Right hindlimb (tissue), 1 donor: ENCODE measurements around the gene KMT2D.

ENCODE experiments used
- DNase-seq: peaks from one replicate; pipeline ENCODE4 v3.0.0-alpha.2; 2018

Gene KMT2D

GRCh38 chr12:49033611-49034285 is 26.8 kb downstream of the KMT2D start:
- no peak for DNase-seq

- peak; percentile 17 for DNase-seq
These were observed 27.7 kb downstream of the KMT2D start for GRCh38 chr12:49032679-49033447.

DNA sequence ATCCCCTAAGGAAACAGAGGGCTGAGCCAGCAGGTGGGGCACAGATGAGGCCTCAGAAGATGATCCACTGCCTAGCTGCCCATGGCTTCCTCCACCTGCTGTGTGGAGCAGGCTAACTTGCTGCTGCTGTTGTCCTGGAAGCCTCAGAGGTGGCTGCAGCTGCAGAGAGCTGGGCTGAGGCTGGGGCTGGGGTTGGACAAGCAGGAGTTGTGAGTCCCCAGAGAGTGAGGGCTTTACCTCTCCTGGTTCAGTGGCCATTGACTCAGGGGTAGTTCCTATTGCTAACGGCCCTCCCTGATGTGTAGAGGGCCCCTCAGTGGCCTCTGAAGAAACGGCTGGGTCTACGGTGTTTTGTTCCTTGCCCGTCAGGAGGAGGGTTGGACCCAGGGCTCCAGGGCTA is 28.3 kb downstream of the KMT2D start:
- DNase-seq, result no peak

DNA sequence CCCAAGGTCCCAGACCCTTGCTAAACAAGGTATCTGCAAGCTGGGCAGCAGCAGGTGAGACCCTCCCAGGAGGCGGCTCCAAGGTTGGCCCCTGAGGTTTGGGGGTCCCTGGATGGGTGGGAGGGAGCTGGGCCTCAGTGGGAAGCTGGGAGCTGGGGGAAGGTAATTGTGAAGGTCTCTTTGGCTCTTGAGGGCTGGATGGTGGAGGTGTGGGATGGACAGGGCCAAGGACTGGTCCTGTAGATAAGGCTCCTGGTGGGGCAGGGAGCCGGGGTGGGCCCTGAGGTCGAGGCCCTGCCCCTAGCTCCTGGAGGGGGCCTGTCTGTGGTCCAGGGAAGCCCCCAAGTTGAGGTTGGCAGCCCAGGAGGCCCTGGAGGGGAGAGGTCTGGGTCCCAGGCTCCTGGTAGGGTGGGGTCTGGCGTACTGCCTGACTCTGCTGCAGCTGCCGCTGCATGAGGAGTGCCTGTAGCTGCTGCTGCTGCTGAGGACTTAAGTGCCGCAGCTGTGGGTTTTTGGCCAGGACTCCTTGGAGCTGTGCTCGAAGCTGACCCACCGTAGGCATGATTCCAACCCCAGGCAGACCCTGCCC is 28.9 kb downstream of the KMT2D start:
- peak; percentile 71 for DNase-seq

DNA sequence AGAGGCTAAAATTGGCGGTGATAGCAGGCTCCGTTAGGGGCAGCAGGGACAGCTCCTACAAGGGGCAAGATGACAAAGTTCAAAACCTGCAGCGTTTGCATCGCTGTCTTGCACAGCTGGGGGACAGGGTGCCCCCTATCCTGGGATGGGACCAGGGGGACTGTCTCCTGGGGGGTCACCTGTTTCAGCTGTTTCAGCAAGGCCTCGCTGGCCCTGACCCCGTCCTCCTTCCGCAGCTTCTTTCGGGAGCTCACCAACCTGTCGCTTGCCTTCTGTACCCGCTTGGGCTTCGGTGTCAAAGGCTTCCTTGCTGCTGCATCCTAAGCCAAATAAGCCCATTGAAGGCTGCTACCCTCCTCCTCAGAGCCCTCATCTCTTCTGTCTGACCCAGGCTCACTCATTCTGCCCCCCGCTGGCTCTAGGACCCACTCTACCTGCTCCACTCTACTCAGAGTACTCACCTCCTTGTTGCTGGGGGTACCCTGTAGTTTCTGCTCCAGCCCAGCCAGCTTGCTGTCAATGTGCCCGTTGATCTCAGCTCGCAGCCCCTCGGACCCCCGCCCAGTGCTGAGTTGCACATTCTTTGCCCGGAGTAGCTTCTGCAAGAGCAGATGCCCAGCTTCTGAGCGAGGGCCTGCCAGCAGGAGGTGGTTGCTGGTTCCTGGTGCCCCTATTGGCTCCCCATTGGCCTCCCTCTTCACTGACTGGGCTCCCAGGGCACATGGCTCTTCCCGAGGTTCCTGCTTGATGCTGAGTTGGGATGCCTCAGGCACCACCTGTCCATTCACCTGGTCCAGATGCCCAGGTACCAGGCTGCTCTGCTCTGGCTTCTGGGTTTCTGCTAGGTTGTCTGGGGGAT is 29.7 kb downstream of the KMT2D start:
- no peak for DNase-seq

DNA sequence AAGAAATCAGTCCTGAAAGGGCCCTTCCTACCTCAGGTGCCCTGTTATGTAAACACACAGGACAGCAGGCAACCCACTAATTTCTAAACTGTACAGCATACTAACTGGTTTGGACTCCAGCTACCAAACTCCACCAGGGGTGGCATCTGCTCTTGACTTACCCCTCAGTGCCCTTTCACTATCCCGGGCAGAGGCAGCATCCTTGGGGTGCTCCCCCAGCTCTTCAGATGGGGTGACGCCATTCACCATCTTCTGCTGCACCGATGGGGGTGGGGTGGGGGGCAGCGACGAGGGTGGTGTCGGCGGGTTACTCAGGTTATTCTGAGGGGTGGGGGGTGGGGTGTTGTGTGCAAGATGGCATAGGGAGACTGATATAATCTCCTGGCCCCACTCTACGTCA is 30.5 kb downstream of the KMT2D start:
- no peak for DNase-seq

- DNase-seq, result no peak
These were observed 31.8 kb downstream of the KMT2D start for GRCh38 chr12:49028666-49029275.

- no peak for DNase-seq
These were observed 32.6 kb downstream of the KMT2D start for GRCh38 chr12:49027846-49028555.

DNA sequence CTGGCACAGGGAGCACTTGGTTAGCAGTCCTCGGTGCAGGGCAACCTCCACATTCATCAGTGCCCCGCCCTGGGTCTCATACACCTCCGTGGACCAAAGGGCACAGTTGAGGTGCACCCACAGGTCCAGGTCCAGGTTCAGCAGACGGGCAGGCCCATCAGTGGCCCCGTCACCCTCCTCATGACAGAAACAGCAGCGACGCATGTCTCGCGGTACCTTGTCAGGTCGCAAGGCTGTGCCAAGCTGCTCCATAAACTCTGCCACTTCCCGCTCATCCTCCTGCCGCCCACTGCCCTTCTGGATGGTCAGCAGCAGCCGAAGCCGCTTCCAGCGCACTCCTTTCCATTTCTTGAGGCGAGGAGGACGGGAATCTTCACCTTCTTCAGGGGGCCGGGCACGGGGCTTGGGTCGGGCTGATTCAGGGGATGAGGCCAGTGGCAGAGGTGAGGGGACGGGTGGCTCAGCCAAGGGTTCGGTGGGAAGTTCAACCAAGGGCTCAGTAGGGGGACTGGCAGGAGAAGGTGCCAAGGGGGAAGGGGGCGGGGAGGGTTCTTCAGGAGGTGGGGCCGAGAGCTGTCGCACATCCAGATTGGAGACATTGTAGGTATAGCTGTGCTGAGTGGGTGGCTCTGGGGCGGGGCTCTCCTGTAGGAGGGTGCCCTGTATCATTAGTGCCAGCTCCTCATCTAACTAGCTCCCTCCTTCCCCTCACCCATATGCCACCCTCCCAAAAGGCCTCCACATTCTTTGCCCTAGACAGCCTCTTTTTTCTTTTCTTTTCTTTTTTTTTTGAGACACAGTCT is 33.7 kb downstream of the KMT2D start:
- no peak for DNase-seq

GRCh38 chr12:49026101-49026500 is 34.5 kb downstream of the KMT2D start:
- DNase-seq, result no peak

DNA sequence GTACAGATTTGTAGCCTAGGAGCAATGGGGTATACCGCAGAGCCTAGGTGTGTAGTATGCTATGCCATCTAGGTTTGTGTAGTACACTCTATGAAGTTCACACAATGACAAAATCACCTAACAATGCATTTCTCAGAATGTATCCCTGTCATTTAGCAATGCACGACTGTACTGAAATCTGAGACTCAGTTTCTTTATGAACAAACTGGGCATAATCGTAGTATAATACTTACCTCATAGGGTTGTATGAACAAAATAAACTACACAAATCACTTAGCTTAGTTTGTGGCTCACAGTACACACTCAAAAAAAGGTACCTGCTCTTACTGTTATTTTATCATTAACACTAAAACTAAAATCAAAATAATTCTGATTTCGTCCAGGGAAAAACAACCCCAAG is 35.1 kb downstream of the KMT2D start:
- DNase-seq, result no peak

DNA sequence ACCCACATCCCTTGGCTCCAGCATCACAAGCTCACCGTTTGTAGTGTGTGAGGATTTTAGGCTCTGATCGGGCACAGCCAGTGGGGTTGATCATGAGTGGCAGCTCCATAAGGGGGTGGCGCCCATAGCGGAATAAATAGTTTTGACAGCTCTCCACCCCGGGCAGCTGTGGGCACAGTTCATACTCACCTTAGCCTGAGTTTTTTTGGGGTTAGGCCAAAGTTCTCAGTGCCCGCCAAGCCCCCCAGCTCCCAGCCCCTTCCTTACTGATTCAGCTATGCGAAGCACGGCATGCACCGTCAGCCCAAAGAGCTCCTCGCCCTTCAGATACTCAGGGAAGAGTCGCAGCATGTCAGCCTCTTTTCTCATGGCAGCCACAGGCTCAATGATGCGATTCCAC is 36.1 kb downstream of the KMT2D start:
- no peak for DNase-seq

GRCh38 chr12:49023812-49024211 is 36.8 kb downstream of the KMT2D start:
- DNase-seq, result no peak

DNA sequence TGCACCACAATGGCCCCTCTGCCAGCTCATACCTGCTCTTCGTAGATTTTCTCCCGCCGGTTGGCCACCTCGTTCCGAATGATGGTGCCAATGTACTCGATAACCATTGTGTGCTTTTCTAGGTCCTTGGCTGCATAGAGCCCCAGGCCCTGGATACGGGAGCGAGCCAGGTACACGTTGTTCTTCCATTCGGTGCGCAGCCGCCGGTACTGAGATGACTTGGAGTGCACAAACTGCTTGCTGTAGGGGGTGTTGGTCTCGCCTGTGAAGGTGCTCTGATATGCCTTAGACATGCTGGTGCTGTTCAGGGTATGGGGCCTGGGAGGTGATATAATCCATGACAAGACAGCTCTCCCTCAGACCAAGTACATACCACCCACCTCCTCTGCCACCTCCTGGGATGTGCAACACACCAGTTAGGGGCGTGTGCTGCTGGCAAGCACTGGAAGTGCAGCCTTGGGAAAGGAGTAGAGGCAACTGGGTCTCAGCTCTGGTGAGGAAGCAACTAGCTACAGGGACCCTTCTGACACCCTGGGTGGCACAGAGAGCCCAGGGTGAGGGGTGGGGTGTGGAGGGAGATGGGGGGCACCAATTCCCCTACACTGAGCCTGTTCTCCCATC is 37.9 kb downstream of the KMT2D start:
- no peak for DNase-seq

GRCh38 chr12:49021292-49021915 is 39.2 kb downstream of the KMT2D start:
- no peak for DNase-seq

DNA sequence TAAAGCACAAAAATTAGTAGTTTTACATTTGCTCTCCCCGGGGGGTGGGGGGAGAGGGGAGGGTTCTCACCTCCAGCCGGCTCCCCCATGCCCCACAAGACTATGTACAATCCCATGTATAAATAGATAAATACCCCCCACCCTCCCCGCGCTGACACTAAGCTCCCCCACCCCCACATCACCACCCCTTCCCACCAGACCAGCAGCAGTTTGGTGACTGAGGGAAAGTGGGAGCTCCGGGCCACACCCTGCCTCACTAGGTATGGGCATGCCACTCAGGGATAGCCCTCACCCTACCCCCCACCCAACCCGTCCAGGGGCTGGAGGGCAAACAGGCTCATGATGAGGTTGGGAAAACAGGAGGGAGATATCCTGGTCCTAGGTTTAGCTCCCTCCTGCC is 40.2 kb downstream of the KMT2D start:
- peak; percentile 20 for DNase-seq

DNA sequence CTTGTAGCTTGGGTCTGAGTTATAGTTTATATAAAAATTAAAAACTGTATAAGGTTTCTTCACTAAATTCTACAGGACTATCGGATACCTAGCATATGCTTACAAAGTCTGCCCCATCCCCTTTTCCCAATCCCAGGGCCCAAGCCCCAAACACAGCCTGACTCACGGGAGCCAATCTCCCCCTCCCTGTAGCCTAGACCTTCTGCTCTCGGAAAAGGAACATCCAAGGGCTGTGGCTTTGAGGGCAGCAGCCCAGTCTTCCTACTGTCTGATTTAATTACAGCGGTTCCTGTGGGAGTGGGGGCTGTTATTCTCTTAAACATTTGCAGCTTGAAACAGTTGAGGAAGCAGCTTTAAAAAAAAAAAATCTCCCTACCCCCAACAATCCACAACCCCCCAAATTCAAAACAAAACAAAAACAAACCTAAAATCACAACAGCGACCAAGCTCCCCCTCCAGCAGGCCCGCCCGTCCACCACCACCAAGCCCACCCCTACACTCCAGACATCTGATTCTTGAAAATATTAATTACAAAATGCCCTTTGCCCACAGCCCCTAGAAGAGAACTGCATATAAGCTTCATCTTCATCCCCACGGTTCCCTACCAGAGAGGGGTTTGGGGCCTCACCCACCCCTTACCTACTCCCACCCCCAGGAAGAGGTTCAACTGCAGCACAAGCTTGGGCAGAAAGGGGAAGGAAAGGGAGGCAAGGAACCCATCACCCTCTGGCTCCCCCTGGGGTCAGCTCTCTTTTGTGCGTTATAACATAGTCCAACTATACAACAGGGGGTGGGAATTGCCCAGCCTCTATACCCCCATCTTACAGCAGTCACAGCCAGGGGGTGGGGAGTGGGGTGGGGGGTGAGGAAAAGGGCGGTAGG is 40.9 kb downstream of the KMT2D start:
- DNase-seq, result peak; percentile 43

- DNase-seq, result no peak
These were observed 41.5 kb downstream of the KMT2D start for GRCh38 chr12:49019120-49019430.
